ENCODE measurements around the gene FAM186B.
"Not testable (repeated sequence)": the region's sequence is repeated elsewhere in the genome, so short reads cannot be mapped to it uniquely, and the experiment has no call there.

Gene FAM186B

GRCh38 chr12:49633703-49634345 is 28.4 kb upstream of the FAM186B start:
- no peak for DNase-seq

GRCh38 chr12:49632986-49633702 is 27.7 kb upstream of the FAM186B start:
- no peak for DNase-seq

- DNase-seq: no peak
Measured at GRCh38 chr12:49632401-49632800, 27.0 kb upstream of the FAM186B start.

DNA sequence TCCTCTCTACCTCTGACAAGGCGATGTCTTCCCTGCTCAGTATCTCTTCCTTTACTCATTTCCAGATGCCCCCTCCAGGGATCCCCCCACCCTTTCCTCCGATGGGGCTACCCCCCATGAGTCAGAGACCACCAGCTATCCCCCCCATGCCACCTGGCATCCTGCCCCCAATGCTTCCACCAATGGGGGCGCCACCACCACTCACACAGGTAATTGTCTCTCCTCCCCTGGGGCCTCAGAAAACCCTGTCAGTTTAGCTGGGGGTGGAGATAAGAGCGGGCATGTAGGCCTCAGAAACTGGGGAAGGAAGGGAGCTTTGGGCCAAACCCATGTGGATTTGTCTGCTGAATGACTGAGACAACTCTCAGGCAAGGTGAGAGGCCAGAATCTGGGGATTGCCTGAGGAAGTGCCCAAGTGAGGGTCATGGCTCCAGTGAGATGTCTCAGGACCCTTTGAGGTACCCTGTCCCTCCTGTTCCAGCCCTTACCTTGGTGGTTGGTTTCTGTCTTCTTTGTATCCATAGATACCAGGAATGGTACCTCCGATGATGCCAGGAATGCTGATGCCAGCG is 26.0 kb upstream of the FAM186B start:
- DNase-seq: no peak

GRCh38 chr12:49627752-49628360 is 22.4 kb upstream of the FAM186B start:
- DNase-seq: no peak

- DNase-seq: no peak
Measured at GRCh38 chr12:49626836-49627235, 21.4 kb upstream of the FAM186B start.

DNA sequence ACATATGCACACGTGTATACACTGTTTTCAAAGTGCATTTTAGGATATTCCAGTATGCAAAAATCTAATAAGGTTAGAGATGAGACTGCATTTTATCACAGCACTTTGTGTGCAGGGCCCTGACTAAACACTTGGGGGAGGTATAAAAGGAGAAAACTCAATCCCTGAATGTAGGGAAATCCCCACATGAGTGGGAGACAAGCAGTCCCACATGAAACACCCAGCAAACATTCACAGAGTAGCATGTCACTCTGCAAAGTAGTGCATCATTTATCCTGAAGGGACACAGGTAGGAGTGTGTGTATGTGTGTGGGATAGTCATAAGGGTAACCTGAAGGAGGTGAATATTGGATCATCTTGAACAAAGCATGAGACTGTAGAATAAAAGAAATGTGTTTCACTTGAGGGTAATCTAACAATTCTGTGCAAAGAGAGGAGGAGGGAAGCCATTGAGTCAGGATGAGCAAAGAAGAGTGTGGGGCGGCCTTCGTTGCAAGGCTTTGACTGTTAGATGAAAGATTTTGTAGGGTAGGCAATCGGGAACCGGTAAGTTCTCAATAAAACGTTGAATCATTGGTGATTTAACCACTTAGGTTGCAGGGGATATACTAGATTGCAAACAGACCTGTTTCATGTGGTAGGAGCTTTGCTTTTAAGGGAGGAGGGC is 20.9 kb upstream of the FAM186B start:
- no peak for DNase-seq

- DNase-seq: no peak
Measured at GRCh38 chr12:49624921-49625577, 19.6 kb upstream of the FAM186B start.

GRCh38 chr12:49623142-49623904 is 17.9 kb upstream of the FAM186B start, which contains the start of gene PRPF40B:
PRPF40B (plus strand) TSS chr12:49623561; CDS start chr12:49623591, 30 bp downstream.
- DNase-seq: peak; percentile 85

DNA sequence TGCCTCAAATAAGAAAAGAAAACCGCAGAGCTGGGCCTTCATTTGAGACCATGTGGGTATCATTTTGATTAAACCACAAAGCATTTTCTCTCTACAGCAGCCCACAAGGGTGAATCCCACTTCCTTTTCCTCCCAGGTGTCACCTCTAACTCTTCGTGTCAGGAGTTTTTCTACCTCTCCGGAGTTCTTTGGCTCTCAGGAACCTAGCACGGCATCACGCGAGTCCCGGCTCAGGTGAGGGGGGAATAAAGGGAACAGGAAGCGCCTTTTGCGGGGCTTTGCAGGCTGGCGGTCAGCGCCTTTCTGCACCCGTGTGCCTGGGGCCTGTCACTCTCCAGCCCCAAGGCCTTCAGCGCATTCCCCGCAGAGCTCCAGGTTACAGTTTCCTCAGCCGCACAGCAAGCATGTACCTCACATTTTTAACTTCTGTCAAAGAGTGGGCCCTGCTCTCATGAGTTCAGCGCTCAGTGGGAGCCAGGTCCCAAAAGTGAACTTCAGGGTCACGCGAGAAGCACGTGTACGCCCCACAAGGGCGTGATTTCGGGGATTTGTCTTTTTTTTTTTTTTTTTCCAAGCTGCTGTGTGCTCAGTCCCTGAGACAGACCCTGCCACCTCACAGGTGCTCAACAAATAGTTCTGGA is 17.2 kb upstream of the FAM186B start:
- no peak for DNase-seq

GRCh38 chr12:49621651-49622500 is 16.4 kb upstream of the FAM186B start:
- DNase-seq: no peak

DNA sequence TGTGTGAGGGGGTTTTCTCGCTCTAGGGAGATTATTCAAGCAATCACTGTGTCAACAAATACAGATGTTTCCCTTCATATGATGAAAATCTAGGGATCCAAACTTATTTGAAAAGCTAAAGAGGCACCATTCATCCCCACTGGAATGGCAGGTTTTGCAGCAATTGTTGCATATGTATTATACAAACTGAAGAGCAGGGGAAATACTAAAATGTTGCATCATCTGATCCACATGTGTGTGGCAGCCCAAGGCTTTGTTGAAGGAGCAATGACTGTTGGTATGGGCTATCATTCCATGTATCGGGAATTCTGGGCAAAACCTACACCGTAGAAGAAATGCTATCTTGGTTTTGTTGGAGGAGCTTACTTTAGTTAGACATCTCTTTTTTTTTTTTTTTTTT is 13.8 kb upstream of the FAM186B start:
- no peak for DNase-seq

GRCh38 chr12:49618576-49618975 is 13.1 kb upstream of the FAM186B start:
- no peak for DNase-seq

DNA sequence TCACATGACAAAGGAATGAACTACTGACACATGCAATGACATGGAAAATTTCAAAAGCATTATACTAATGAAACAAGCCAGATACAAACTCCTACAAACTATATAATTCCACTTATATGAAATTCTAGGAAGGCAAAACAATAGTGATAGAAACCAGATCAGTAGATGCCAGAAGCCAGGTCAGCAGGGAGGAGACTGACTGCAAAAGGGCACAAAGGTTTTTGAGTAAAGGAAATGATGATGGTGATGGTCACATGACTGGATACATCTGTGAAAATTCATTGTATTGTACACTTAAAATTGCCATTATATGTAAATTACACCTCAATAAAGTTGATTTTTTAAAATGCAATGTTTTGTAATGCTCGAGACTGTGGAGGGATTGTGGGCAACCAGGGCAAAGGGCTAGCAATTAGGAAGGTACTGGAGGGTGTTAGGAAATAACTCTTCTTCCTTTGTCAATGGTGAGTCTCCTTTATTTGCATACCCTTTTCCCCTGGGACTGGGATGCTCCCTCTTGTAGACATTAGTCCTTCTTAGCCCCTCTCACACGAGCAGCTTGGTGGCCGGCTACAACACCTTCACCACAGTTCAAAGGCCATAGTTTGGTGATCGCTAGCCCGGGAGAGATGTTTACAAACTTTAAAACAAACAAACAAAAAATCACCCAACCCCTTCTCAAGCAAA is 11.2 kb upstream of the FAM186B start:
- DNase-seq: no peak

DNA sequence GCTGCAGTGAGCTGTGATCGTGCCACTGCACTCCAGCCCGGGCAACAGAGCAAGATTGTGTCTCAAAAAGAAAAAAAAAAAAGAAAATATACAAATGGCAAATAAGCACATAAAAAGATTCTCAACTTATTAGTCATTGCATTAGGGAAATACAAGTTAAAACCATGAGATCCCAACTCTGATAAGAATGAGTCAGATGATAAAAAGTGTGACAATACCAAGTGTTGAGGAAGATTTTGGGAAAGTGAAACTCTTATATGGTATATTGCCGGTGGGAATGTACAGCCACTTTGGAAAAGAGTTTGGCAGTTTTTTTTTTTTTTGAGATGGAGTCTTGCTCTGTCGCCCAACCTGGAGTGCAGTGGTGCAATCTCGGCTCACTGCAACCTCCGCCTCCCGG is 10.3 kb upstream of the FAM186B start:
- DNase-seq: no peak

DNA sequence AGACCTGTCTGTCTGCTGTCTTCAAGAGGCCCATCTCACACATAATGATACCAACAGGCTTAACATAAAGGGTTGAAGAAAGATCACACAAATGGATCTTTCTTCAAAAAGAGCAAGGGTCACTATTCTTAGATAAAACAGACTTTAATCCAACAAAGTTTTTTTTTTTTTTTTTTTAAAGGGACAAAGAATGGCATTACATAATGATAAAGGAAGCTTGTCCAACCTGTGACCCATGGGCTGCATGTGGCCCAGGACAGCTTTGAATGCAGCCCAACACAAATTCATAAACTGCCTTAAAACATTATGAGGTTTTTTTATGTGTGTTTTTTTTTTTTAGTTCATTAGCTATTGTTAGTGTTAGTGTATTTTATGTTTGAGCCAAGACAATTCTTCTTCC is 6.8 kb upstream of the FAM186B start:
- no peak for DNase-seq

DNA sequence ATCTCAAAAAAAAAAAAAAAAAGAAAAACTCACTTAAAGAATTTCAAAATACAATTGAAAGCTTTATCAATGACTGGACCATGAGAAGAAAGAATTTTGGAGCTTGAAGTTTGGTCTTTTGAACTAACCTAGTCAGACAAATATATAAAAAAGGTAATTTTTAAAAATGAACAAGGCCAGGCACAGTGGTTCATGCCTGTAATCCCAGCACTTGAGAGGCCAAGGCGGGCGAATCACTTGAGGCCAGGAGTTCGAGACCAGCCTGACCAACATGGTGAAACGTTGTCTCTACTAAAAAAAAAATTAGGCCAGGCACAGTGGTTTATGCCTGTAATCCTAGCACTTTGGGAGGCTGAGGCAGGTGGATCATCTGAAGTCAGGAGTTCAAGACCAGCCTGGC is 5.3 kb upstream of the FAM186B start:
- not testable (repeated sequence) for DNase-seq

- DNase-seq: no peak
Measured at GRCh38 chr12:49609875-49610154, 4.4 kb upstream of the FAM186B start.

GRCh38 chr12:49609059-49609874 is 3.8 kb upstream of the FAM186B start:
- DNase-seq: no peak
